SK-N-SH treated with all-trans-retinoic acid at 6 μM for 48 hours (cell line): ENCODE measurements around the gene ATL1.

Experiments used
- ATAC-seq: fragments of 200-7000 bp; cut with Tn5 transposase; 3 replicates; pipeline ENCODE4 v1.9.1; 2020; ENCODE audit warnings: mild to moderate bottlenecking, moderate library complexity
- ARNTL ChIP-seq: fragments of 450-650 bp; formaldehyde crosslinking; IDR thresholded peaks from 2 replicates; pipeline ENCODE4 v1.5.0; 2020; ENCODE audit warnings: low read depth, mild to moderate bottlenecking, moderate library complexity, borderline replicate concordance
- BACH2 ChIP-seq: fragments of 250-450 bp; sonication (Bioruptor Pico); IDR thresholded peaks from 2 replicates; pipeline ENCODE4 v1.9.0; 2021; ENCODE audit warnings: mild to moderate bottlenecking, borderline replicate concordance
- CSDC2 ChIP-seq: fragments of 250-450 bp; sonication (Bioruptor Pico); IDR thresholded peaks from 2 replicates; pipeline ENCODE4 v1.5.0; 2020; ENCODE audit warnings: mild to moderate bottlenecking, moderate library complexity
- ESRRG ChIP-seq: fragments of 250-450 bp; sonication (Bioruptor Pico); IDR thresholded peaks from 2 replicates; pipeline ENCODE4 v1.6.1; 2021; ENCODE audit warnings: mild to moderate bottlenecking
- GLIS3 ChIP-seq: fragments of 250-450 bp; sonication (Bioruptor Pico); IDR thresholded peaks from 2 replicates; pipeline ENCODE4 v1.5.0; 2020; ENCODE audit warnings: mild to moderate bottlenecking, moderate library complexity
- ISL1 ChIP-seq: fragments of 250-450 bp; sonication (Bioruptor Pico); IDR thresholded peaks from 2 replicates; pipeline ENCODE4 v2.1.2; 2022; ENCODE audit warnings: mild to moderate bottlenecking, moderate library complexity
- OSR1 ChIP-seq: fragments of 250-450 bp; sonication (Bioruptor Pico); IDR thresholded peaks from 2 replicates; pipeline ENCODE4 v1.8.0; 2022; ENCODE audit warnings: moderate library complexity, mild to moderate bottlenecking, inconsistent platforms
- PPARA ChIP-seq: fragments of 250-450 bp; sonication (Bioruptor Pico); IDR thresholded peaks from 2 replicates; pipeline ENCODE4 v1.5.0; 2020; ENCODE audit warnings: mild to moderate bottlenecking, borderline replicate concordance
- RARB ChIP-seq: fragments of 250-450 bp; sonication (Bioruptor Pico); IDR thresholded peaks from 2 replicates; pipeline ENCODE4 v1.8.0; 2021; ENCODE audit warnings: mild to moderate bottlenecking, moderate library complexity
- SNAI2 ChIP-seq: fragments of 250-450 bp; sonication (Bioruptor Pico); IDR thresholded peaks from 2 replicates; pipeline ENCODE4 v1.5.0; 2020; ENCODE audit warnings: mild to moderate bottlenecking, moderate library complexity
- TCF4 ChIP-seq: fragments of 250-450 bp; sonication (Bioruptor Pico); IDR thresholded peaks from 2 replicates; pipeline ENCODE4 v1.8.0; 2021; ENCODE audit warnings: mild to moderate bottlenecking, moderate library complexity, borderline replicate concordance
- TOX ChIP-seq: fragments of 250-450 bp; sonication (Bioruptor Pico); IDR thresholded peaks from 2 replicates; pipeline ENCODE4 v1.8.0; 2021; ENCODE audit warnings: mild to moderate bottlenecking, moderate library complexity, borderline replicate concordance
- ZC3H10 ChIP-seq: fragments of 250-450 bp; sonication (Bioruptor Pico); IDR thresholded peaks from 2 replicates; pipeline ENCODE4 v1.5.1; 2021; ENCODE audit warnings: mild to moderate bottlenecking, moderate library complexity
- ZFP3 ChIP-seq: fragments of 250-450 bp; sonication (Bioruptor Pico); IDR thresholded peaks from 2 replicates; pipeline ENCODE4 v1.5.0; 2020; ENCODE audit warnings: mild to moderate bottlenecking, moderate library complexity
- ZFP30 ChIP-seq: fragments of 450-650 bp; formaldehyde crosslinking; IDR thresholded peaks from 2 replicates; pipeline ENCODE4 v1.5.0; 2022; ENCODE audit warnings: mild to moderate bottlenecking, moderate library complexity
- ZNF565 ChIP-seq: fragments of 450-650 bp; formaldehyde crosslinking; conservative IDR thresholded peaks from 2 replicates; pipeline ENCODE4 v1.5.0; 2020; ENCODE audit warnings: low read depth, mild to moderate bottlenecking, moderate library complexity
- ZNF70 ChIP-seq: fragments of 450-650 bp; formaldehyde crosslinking; IDR thresholded peaks from 2 replicates; pipeline ENCODE4 v1.5.0; 2020; ENCODE audit warnings: mild to moderate bottlenecking, moderate library complexity
- ZNF8 ChIP-seq: fragments of 450-650 bp; formaldehyde crosslinking; IDR thresholded peaks from 2 replicates; pipeline ENCODE4 v1.5.0; 2020; ENCODE audit warnings: mild to moderate bottlenecking, moderate library complexity
- TF ChIP-seq, protein P1 (sequence below): fragments of 250-450 bp; sonication (Bioruptor Pico); IDR thresholded peaks from 2 replicates; pipeline ENCODE4 v1.5.1; 2020; ENCODE audit warnings: low read depth, mild to moderate bottlenecking, moderate library complexity
- TF ChIP-seq, protein P2 (sequence below): fragments of 250-450 bp; sonication (Bioruptor Pico); IDR thresholded peaks from 2 replicates; pipeline ENCODE4 v1.5.0; 2020; ENCODE audit warnings: mild to moderate bottlenecking, moderate library complexity
- TF ChIP-seq, protein P3 (sequence below): fragments of 250-450 bp; sonication (Bioruptor Pico); IDR thresholded peaks from 2 replicates; pipeline ENCODE4 v1.8.0; 2020; ENCODE audit warnings: mild to moderate bottlenecking, moderate library complexity, borderline replicate concordance
- TF ChIP-seq, protein P4 (sequence below): fragments of 250-450 bp; sonication (Bioruptor Pico); IDR thresholded peaks from 2 replicates; pipeline ENCODE4 v1.5.1; 2021; ENCODE audit warnings: mild to moderate bottlenecking, moderate library complexity

The ATL1 gene

DNA sequence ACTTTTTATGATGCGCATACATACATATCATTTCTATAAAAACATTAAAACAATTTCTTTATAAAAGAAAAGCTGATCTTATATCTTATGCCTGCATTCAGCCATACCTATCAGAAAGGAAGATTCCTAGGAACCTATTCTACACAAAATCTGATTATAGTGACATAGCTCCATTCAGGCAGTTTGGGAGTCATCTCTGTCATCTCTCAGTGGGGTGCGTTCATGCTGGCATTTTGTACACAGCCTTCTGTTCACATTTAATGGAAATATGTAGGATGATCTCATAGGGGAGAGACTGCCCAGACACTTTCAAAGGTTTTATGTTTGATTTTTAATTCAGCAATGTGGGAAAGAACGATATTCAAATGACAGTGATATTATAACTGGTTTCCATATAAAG lies 52.9 kb downstream of the ATL1 start:
- TF ChIP-seq CSDC2 (CRISPR knock-in tag) (no peak), ZC3H10 (CRISPR knock-in tag) (no peak), ZNF565 (no peak), ZNF70 (CRISPR knock-in tag) (no peak)
- no peak for ATAC-seq

DNA sequence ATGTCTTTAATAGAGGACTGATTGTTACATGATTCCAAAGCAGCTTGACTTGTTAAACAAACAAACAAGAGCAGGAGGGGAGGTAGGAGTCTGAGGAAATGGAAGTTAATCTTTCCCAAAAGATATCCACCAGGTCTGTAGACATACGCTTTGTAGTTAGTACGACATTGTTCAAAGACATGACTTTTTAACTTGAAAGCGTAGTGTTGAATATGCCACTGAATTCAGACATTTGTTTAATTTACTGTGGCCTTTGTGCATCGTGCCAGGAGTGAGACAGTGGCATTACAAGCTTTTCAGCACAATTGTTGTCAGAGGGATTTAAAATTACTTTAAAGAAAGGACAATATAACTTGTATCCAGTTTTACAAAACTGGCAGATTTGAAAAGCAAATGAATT lies 55.1 kb downstream of the ATL1 start:
- TF ChIP-seq ZC3H10 (CRISPR knock-in tag): no peak
- ATAC-seq: no peak

DNA sequence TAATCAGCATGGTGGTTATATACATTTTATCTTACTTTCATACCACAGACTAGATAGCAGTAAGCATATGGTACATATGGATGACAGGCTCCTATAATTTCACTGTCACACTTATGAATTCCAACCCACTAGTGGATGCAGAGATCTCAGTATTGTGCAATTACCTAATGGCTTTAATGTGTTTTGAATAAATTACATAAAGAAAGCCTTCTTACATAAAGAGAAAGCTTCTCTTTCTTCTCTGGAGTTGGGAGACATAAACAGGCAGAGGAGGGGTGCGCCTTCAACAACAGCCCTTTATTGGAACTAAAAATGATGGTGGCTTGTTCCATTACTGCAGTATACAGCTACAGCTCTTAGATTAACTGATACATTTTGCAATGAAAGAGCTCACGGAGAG lies 55.6 kb downstream of the ATL1 start:
- TF ChIP-seq, protein P1, sequence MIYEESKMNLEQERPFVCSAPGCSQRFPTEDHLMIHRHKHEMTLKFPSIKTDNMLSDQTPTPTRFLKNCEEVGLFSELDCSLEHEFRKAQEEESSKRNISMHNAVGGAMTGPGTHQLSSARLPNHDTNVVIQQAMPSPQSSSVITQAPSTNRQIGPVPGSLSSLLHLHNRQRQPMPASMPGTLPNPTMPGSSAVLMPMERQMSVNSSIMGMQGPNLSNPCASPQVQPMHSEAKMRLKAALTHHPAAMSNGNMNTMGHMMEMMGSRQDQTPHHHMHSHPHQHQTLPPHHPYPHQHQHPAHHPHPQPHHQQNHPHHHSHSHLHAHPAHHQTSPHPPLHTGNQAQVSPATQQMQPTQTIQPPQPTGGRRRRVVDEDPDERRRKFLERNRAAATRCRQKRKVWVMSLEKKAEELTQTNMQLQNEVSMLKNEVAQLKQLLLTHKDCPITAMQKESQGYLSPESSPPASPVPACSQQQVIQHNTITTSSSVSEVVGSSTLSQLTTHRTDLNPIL (CRISPR knock-in tag): no peak
- TF ChIP-seq SNAI2 (CRISPR knock-in tag) (no peak), ISL1 (no peak), CSDC2 (CRISPR knock-in tag) (no peak), ZNF565 (no peak), TCF4 (CRISPR knock-in tag) (no peak), GLIS3 (CRISPR knock-in tag) (no peak), ZNF70 (CRISPR knock-in tag) (no peak), ZC3H10 (CRISPR knock-in tag) (no peak), RARB (CRISPR knock-in tag) (no peak), BACH2 (CRISPR knock-in tag) (no peak), ZNF8 (CRISPR knock-in tag) (no peak), PPARA (no peak), TOX (CRISPR knock-in tag) (no peak), ZFP30 (CRISPR knock-in tag) (no peak), ZFP3 (CRISPR knock-in tag) (no peak), ARNTL (no peak), ESRRG (CRISPR knock-in tag) (no peak)
- TF ChIP-seq, protein P2, sequence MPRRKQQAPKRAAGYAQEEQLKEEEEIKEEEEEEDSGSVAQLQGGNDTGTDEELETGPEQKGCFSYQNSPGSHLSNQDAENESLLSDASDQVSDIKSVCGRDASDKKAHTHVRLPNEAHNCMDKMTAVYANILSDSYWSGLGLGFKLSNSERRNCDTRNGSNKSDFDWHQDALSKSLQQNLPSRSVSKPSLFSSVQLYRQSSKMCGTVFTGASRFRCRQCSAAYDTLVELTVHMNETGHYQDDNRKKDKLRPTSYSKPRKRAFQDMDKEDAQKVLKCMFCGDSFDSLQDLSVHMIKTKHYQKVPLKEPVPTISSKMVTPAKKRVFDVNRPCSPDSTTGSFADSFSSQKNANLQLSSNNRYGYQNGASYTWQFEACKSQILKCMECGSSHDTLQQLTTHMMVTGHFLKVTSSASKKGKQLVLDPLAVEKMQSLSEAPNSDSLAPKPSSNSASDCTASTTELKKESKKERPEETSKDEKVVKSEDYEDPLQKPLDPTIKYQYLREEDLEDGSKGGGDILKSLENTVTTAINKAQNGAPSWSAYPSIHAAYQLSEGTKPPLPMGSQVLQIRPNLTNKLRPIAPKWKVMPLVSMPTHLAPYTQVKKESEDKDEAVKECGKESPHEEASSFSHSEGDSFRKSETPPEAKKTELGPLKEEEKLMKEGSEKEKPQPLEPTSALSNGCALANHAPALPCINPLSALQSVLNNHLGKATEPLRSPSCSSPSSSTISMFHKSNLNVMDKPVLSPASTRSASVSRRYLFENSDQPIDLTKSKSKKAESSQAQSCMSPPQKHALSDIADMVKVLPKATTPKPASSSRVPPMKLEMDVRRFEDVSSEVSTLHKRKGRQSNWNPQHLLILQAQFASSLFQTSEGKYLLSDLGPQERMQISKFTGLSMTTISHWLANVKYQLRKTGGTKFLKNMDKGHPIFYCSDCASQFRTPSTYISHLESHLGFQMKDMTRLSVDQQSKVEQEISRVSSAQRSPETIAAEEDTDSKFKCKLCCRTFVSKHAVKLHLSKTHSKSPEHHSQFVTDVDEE: no peak
- TF ChIP-seq, protein P3, sequence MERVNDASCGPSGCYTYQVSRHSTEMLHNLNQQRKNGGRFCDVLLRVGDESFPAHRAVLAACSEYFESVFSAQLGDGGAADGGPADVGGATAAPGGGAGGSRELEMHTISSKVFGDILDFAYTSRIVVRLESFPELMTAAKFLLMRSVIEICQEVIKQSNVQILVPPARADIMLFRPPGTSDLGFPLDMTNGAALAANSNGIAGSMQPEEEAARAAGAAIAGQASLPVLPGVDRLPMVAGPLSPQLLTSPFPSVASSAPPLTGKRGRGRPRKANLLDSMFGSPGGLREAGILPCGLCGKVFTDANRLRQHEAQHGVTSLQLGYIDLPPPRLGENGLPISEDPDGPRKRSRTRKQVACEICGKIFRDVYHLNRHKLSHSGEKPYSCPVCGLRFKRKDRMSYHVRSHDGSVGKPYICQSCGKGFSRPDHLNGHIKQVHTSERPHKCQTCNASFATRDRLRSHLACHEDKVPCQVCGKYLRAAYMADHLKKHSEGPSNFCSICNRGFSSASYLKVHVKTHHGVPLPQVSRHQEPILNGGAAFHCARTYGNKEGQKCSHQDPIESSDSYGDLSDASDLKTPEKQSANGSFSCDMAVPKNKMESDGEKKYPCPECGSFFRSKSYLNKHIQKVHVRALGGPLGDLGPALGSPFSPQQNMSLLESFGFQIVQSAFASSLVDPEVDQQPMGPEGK: no peak
- ATAC-seq: no peak

DNA sequence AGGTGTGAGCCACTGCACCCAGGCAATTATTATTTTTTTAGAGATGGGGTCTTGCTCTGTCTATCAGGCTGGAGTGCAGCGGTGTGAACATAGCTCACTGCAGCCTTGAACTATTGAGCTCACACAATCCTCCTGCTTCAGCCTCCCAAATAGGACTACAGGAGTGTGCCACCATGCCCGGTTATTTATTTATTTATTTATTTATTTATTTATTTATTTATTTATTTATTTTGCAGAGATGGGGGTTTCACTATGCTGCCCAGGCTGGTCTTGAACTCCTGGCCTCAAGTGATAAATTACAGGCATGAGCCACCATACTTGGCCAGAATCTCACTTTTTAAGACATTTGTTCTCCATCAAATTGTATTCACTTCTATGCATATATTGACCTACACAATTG lies 56.3 kb downstream of the ATL1 start:
- ATAC-seq: no peak
- TF ChIP-seq PPARA (no peak), BACH2 (CRISPR knock-in tag) (no peak), ISL1 (no peak), GLIS3 (CRISPR knock-in tag) (no peak), TOX (CRISPR knock-in tag) (no peak), ZNF8 (CRISPR knock-in tag) (no peak), ZNF565 (no peak), RARB (CRISPR knock-in tag) (no peak), ZFP30 (CRISPR knock-in tag) (no peak), ZNF70 (CRISPR knock-in tag) (no peak), ARNTL (no peak), OSR1 (CRISPR knock-in tag) (no peak), TCF4 (CRISPR knock-in tag) (no peak)
- TF ChIP-seq, protein P4, sequence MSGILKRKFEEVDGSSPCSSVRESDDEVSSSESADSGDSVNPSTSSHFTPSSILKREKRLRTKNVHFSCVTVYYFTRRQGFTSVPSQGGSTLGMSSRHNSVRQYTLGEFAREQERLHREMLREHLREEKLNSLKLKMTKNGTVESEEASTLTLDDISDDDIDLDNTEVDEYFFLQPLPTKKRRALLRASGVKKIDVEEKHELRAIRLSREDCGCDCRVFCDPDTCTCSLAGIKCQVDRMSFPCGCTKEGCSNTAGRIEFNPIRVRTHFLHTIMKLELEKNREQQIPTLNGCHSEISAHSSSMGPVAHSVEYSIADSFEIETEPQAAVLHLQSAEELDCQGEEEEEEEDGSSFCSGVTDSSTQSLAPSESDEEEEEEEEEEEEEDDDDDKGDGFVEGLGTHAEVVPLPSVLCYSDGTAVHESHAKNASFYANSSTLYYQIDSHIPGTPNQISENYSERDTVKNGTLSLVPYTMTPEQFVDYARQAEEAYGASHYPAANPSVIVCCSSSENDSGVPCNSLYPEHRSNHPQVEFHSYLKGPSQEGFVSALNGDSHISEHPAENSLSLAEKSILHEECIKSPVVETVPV (CRISPR knock-in tag): no peak
- TF ChIP-seq, protein P1 (CRISPR knock-in tag): no peak
- TF ChIP-seq, protein P2: no peak
- TF ChIP-seq, protein P3: no peak
